ENCODE data around the gene ARG2.
A peak's percentile ranks its signal among the peaks of the same experiment; 100 is the strongest.

ARG2 gene

DNA sequence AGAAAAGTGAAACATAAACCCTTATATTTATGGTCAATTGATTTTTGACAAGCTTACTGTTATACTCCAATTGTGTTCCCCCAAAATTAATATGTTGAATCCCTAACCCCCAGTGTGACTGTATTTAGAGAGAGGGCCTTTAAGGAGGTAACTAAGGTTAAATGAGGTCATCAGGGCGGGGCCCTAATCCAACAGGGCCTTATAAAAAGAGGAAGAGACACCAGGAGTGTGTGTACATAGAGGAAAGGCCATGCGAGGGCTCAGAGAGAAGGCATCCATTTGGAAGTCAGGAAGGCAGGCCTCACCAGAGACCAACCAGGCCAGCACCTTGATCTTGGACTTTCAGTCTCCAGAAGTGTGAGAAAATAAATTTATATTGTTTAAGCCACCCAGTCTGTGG lies 61.2 kb downstream of the ARG2 start:
- DNase-seq (ENCODE audit: low read depth in 2 of 2) = no peak

- no peak for DNase-seq (ENCODE audit: low read depth in 2 of 2)
Observed at GRCh38 chr14:67683842-67684241, 64.1 kb downstream of the ARG2 start.

GRCh38 chr14:67690011-67690410 lies 70.3 kb downstream of the ARG2 start:
- no peak for DNase-seq (ENCODE audit: low read depth in 2 of 2)

- DNase-seq (ENCODE audit: low read depth in 2 of 2) = peak; percentile 41 to 60
Observed at GRCh38 chr14:67694791-67695393, 75.2 kb downstream of the ARG2 start.

- DNase-seq (ENCODE audit: low read depth in 2 of 2) = peak; percentile 62 to 76
Observed at GRCh38 chr14:67695394-67695949, 75.8 kb downstream of the ARG2 start, which contains the start of gene RDH11. TSS of gene RDH11 (minus strand) at chr14:67695764. CDS start at chr14:67695703, 61 bp downstream.

DNA sequence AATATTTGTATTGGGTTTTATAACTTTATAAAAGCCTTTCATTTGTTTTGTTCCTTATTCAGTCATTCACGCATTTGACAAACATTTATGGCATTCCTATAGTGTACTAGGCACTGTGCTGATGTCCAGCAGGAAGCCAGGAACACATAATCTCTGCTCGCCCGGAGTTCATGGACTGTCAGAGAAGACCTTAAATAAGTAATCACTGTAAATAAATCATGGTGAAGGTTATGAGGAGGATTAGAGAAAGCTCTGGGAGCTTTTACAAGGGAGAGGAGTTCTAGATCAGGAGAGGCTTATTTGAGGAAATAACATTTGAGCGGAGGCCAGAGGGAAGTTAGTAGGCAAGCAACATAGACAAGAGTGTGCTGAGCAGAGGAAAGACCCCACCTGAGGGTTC lies 77.3 kb downstream of the ARG2 start:
- DNase-seq (ENCODE audit: low read depth in 2 of 2) = no peak

GRCh38 chr14:67698179-67698578 lies 78.5 kb downstream of the ARG2 start:
- no peak for DNase-seq (ENCODE audit: low read depth in 2 of 2)

All from stimulated activated CD8-positive, alpha-beta memory T cell treated with anti-CD3 and anti-CD28 coated beads, Interleukin-15, amount 100 ng/mL, for 4 hours (primary cell).